Fibroblast of pulmonary artery (primary cell): Measurements from ENCODE around the gene ELMO1.

Source experiments
- DNase-seq: peaks from one replicate; pipeline ENCODE4 v3.0.0-alpha.2; 2010; ENCODE audit warnings: low read depth
- H3K4me3 ChIP-seq: replicated peaks from 2 replicates; pipeline ENCODE4 v1.5.1; 2011; ENCODE audit warnings: low read depth, mild to moderate bottlenecking, control low read depth, low read length, moderate library complexity
- TF ChIP-seq, protein P1 (sequence below): IDR thresholded peaks from 2 replicates; pipeline ENCODE4 v1.5.1; 2011; ENCODE audit warnings: mild to moderate bottlenecking, control low read depth, low read length, inconsistent platforms; ENCODE audit errors: missing control alignments

The ELMO1 gene

DNA sequence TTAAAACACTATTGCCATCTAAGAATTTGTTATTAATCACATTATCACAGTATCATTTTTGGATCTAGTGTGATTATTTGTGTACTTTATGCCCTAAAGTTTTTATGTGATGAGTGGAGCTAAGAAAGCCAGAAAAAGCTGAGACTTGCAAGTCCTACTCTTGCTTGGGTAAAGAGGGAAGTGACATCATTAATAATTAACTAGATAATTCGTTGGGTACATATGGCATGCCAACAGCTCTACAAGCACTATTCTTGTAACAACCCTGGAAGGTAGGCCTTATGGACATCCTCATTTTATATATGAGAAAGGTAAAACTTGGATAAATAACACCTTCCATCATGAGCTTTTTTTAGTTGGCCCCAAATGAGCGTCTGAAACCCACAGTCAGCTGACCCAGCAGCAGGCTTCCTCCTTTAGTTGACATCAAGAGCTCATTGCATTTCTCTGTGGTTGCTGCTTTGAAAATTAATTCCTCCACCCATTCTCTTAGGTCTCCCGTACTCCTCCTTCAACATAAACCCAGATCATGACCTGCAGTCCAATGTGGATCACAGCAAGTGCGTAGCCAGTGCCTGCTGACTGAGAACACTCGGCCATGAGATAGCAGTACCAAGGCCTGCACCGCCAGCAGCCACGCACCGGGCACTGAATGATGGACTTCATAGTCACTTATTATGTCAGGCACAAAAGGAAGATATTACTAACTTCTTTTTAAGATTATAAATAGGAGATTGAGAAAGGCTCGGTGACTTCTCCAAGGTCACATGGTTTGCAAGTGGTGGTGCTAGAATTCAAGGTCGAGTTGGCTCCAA lies 432.4 kb downstream of the ELMO1 start:
- TF ChIP-seq, protein P1, sequence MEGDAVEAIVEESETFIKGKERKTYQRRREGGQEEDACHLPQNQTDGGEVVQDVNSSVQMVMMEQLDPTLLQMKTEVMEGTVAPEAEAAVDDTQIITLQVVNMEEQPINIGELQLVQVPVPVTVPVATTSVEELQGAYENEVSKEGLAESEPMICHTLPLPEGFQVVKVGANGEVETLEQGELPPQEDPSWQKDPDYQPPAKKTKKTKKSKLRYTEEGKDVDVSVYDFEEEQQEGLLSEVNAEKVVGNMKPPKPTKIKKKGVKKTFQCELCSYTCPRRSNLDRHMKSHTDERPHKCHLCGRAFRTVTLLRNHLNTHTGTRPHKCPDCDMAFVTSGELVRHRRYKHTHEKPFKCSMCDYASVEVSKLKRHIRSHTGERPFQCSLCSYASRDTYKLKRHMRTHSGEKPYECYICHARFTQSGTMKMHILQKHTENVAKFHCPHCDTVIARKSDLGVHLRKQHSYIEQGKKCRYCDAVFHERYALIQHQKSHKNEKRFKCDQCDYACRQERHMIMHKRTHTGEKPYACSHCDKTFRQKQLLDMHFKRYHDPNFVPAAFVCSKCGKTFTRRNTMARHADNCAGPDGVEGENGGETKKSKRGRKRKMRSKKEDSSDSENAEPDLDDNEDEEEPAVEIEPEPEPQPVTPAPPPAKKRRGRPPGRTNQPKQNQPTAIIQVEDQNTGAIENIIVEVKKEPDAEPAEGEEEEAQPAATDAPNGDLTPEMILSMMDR = no peak
- DNase-seq = no peak
- H3K4me3 ChIP-seq = no peak overlapping the region

DNA sequence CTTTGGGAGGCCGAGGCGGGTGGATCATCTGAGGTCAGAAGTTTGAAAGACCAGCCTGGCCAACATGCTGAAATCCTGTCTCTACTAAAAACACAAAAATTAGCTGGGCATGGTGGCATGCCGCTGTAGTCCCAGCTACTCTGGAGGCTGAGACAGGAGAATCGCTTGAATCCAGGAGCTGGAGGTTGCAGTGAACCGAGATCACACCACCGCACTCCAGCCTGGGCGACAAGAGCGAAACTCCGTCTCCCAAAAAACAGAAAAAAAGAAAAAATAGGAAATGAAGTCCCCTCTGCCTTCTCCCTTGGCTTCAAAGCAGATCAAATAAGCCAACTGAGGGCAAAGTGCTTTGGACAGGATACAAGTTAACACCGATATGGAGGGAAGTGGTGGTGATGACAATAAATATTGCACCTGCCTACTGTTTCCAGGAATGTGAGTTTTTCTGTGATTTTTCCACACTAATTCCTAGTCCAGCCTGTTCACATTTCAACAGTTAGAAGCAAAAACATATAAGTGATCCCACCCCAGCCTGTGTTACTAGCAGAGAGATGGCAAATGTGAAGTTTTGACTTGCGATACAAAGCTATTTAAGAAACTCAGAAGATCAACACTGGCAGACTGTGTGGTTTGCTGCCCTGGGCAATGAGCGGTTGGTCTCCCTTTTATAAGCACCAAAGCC lies 433.2 kb downstream of the ELMO1 start:
- H3K4me3 ChIP-seq = no peak overlapping the region
- DNase-seq = no peak
- TF ChIP-seq, protein P1 = no peak

DNA sequence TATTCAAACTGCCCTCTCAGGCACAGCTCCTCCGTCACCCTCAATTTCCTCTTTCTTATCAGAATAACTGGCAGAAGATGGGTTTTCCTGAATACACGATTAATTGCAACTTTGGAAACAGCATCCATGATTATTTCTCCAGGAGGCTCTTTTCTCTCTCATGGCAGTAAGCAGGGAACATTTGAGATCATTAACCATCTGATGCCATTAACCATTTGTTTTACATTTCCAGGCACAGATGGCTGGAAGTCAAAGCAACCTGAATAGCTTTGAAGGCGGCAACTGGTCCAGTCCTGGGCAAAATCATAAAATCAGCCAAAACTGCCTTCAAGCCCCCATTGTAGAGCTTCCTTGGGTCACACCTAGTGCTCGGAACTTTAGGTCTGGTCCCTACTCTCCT lies 434.9 kb downstream of the ELMO1 start:
- H3K4me3 ChIP-seq = no peak overlapping the region
- no peak for DNase-seq
- TF ChIP-seq, protein P1 = no peak

DNA sequence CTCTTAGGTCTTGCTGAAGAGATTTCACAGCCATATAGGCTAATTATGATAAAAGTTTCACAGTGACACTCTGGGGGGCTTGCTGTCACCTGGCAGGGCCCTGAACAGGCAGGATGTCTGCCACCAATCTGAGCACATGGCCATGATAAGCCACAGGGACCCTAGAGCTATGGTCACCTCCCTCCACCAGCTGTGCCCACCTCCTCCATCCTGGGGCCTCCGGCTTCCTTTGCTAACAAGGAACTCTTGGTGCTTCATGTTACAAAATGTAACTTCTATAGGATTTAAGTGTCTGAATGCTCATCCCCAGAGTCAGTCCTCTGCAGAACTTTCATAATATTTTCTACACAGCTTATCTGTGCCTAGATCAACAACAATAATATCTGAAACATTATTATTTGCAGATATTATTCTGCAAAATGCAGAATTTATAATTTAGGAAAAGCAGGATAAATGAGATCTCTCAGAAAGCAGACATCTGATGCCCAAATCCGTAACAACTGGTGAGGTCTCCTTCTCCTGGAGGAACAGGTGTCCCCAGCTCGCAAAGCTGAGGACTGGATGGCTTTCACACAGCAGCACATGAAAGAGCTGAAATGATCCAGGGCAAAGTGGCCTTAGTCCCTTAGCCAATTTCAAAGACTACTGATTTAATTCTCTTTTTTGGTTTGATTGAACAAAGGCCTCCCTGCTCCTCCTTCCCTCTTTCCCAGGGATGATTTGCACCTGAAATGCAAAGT lies 437.3 kb downstream of the ELMO1 start:
- no peak overlapping the region for H3K4me3 ChIP-seq
- TF ChIP-seq, protein P1 = no peak
- DNase-seq = no peak

DNA sequence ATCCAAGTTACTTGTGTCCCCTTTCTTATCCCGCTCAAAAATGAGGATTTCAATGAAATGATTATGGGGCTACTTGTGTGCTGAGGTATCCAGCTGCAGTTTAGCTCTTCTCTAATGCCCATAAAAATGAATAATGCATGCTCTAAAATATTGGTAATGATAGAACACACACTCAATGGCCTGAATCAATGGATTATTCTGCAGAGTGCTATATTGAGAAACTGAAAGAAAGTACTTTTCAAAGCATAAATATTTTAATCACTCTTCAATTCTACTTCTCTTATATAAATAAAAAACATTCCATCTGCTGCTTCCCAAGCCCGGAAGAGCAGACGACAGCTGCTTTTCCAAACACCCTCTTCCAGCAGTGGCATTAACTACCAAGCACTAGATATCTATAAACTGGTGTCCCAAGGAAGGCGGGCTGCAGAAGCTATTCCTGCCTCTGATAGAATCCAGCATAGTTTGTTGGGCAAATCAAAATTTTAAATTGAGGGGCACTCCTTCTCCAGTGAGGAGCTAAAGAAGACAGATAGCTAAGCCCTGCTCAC lies 439.5 kb downstream of the ELMO1 start:
- TF ChIP-seq, protein P1 = no peak
- no peak for DNase-seq

DNA sequence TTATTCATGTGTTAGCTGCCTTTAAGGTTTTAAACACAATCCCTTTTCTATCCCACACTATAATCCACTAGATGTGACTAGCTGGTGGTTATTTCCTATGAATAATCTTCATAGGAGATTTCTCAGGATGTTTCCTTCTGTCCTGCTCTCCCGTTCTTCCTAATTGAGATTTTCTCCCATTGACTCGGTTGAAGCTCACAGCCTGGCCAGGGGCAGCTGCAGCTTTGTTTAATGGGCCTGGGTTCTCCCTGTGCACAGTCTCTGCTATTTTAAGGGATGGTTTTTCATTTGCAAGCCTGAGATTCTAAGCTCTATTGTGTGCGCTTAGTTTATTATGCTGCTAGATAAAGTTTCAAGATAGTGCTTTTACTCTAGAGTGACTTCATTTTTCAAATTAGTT lies 441.0 kb downstream of the ELMO1 start:
- no peak overlapping the region for H3K4me3 ChIP-seq
- DNase-seq = no peak
- TF ChIP-seq, protein P1 = no peak

More for the DNA sequence above, 439.5 kb downstream of the ELMO1 start:
- H3K4me3 ChIP-seq = no peak overlapping the region
